GM12878 (cell line): ENCODE results near the gene RNF149. TPM values are rescaled to one million over a fixed set of nuclear protein-coding genes. Genes with fewer than 3 reads are reported as not detected.

Experiments
- ATAC-seq: fragments of 200-7000 bp; cut with Tn5 transposase; 3 replicates; pipeline ENCODE4 v1.9.1; 2020; ENCODE audit warnings: mild to moderate bottlenecking, moderate library complexity
- BruUV-seq: library from RNA; stranded (reverse); fragments of 400-500 nt; replicated peaks from 2 replicates; lab custom pipeline; 2021; lab: Mats Ljungman, UMichigan
- CTCF ChIA-PET: fragments of 300-600 bp; sonication (Branson Sonifier 250); formaldehyde crosslinking; extraction: SDS; loops from one replicate; lab custom pipeline; 2021; ENCODE audit warnings: inconsistent platforms; lab: Yijun Ruan, JAX
- POLR2A ChIA-PET: fragments of 350-600 bp; formaldehyde crosslinking; extraction: SDS; loops from one replicate; lab custom pipeline; 2021; ENCODE audit warnings: inconsistent platforms; lab: Charles Lee
- RAD21 ChIA-PET: fragments of 300-600 bp; sonication (Branson Sonifier 250); formaldehyde crosslinking; loops from one replicate; lab custom pipeline; 2023; ENCODE audit warnings: antibody characterized with exemption; ENCODE audit not compliant: unreplicated experiment; lab: Charles Lee
- SMC1A ChIA-PET: fragments of 300-600 bp; sonication (Branson Sonifier 250); formaldehyde crosslinking; loops from one replicate; lab custom pipeline; 2023; ENCODE audit not compliant: unreplicated experiment, uncharacterized antibody; lab: Charles Lee
- DNase-seq: peaks from one replicate; pipeline ENCODE4 v3.0.0-alpha.2; 2011; ENCODE audit warnings: low read depth, low spot score
- FAIRE-seq: peaks from 3 replicates; lab custom pipeline; 2011; peaks lifted over from hg19 to GRCh38; lab: Jason Lieb, UNC
- H2AFZ ChIP-seq: 2 replicates; pipeline ENCODE4 v1.6.0; 2011; ENCODE audit warnings: low read depth, low read length, control low read depth; ENCODE audit not compliant: control insufficient read depth
- H3K27ac ChIP-seq: 2 replicates; pipeline ENCODE4 v1.5.1; 2011; ENCODE audit warnings: control low read depth; ENCODE audit not compliant: control insufficient read depth, insufficient read depth
- H3K27me3 ChIP-seq, 2 experiments: replicated peaks in 1 of 2; 2 replicates each; pipeline versions ENCODE4 v1.6.0 to v1.6.1; 2011; ENCODE audit warnings: low read length in 1 of 2; ENCODE audit not compliant: control insufficient read depth in 2 of 2, insufficient read depth in 2 of 2
- H3K36me3 ChIP-seq, 2 experiments: 2 replicates each; pipeline ENCODE4 v1.5.1; 2011; ENCODE audit warnings: low read length in 1 of 2; ENCODE audit not compliant: control insufficient read depth in 2 of 2, insufficient read depth in 2 of 2
- H3K4me1 ChIP-seq: 2 replicates; pipeline ENCODE4 v1.6.1; 2011; ENCODE audit warnings: mild to moderate bottlenecking, low read length, moderate library complexity, mixed read lengths; ENCODE audit not compliant: control insufficient read depth, insufficient read depth
- H3K4me2 ChIP-seq: 2 replicates; pipeline ENCODE4 v1.6.0; 2011; ENCODE audit warnings: control low read depth; ENCODE audit not compliant: control insufficient read depth, insufficient read depth
- H3K4me3 ChIP-seq: fragments of 200-600 bp; sonication (generic); 2 replicates; pipeline ENCODE4 v1.5.1; 2016
- H3K79me2 ChIP-seq: 2 replicates; pipeline ENCODE4 v1.6.0; 2011; ENCODE audit warnings: low read length; ENCODE audit not compliant: control insufficient read depth, insufficient read depth
- H3K9ac ChIP-seq: 2 replicates; pipeline ENCODE4 v1.8.0; 2011; ENCODE audit warnings: low read length, control low read depth, mixed read lengths; ENCODE audit not compliant: control insufficient read depth, insufficient read depth
- H3K9me3 ChIP-seq: replicated peaks from 3 replicates; pipeline ENCODE4 v1.5.1; 2011; ENCODE audit warnings: mild to moderate bottlenecking, low read length; ENCODE audit not compliant: control insufficient read depth, insufficient read depth
- H4K20me1 ChIP-seq: 2 replicates; pipeline ENCODE4 v1.6.0; 2011; ENCODE audit not compliant: control insufficient read depth, insufficient read depth
- BHLHE40 ChIP-seq, 2 experiments: fragments of 450-650 bp in 1 of 2; IDR thresholded peaks; 2 replicates each; pipeline ENCODE4 v1.6.1; 2011 to 2017; ENCODE audit warnings: low read depth in 2 of 2, borderline replicate concordance in 1 of 2, improper control_type of control experiment in 1 of 2, low read length in 1 of 2, mild to moderate bottlenecking in 1 of 2
- DPF2 ChIP-seq: fragments of 450-650 bp; IDR thresholded peaks from 2 replicates; pipeline ENCODE4 v1.6.1; 2017; ENCODE audit warnings: mild to moderate bottlenecking
- ETV6 ChIP-seq, 2 experiments: fragments of 450-650 bp in 1 of 2; IDR thresholded peaks in 1 of 2; conservative IDR thresholded peaks in 1 of 2; 2 replicates each; pipeline ENCODE4 v1.6.1; 2014; ENCODE audit warnings: antibody characterized with exemption in 1 of 2, borderline replicate concordance in 1 of 2, low read depth in 1 of 2, mild to moderate bottlenecking in 1 of 2, moderate library complexity in 1 of 2
- KAT2A ChIP-seq: conservative IDR thresholded peaks from 2 replicates; pipeline ENCODE4 v1.6.1; 2011; ENCODE audit warnings: low read depth, low read length; ENCODE audit not compliant: control insufficient read depth
- LARP7 ChIP-seq: fragments of 450-650 bp; IDR thresholded peaks from 2 replicates; pipeline ENCODE4 v1.6.1; 2017; ENCODE audit warnings: mild to moderate bottlenecking
- MEF2A ChIP-seq: IDR thresholded peaks from 2 replicates; pipeline ENCODE4 v1.6.1; 2011; ENCODE audit warnings: low read depth, mild to moderate bottlenecking, low read length, moderate library complexity; ENCODE audit not compliant: insufficient read depth
- NR2C1 ChIP-seq: fragments of 450-650 bp; IDR thresholded peaks from 2 replicates; pipeline ENCODE4 v1.6.1; 2017; ENCODE audit warnings: antibody characterized with exemption, mild to moderate bottlenecking, moderate library complexity
- POLR2A ChIP-seq: IDR thresholded peaks from 2 replicates; pipeline ENCODE4 v1.6.1; 2011; ENCODE audit warnings: low read depth, mild to moderate bottlenecking, low read length
- SMC3 ChIP-seq: IDR thresholded peaks from 2 replicates; pipeline ENCODE4 v1.6.1; 2011; ENCODE audit warnings: low read length, improper control_type of control experiment, borderline replicate concordance
- WGBS: methylation state at CpG from one replicate; pipeline ENCODE4 v1.1.6; 2016; ENCODE audit warnings: low lambda C conversion rate; ENCODE audit not compliant: insufficient replicate concordance, insufficient coverage; ENCODE audit errors: missing lambda C conversion rate; 5-methylcytosine and 5-hydroxymethylcytosine counted together
- in situ Hi-C: fragments of 300-500 bp; cut with MboI; formaldehyde crosslinking; loops from 9 replicates; pipeline ENCODE4 v1.14.3; 2018; ENCODE audit warnings: mixed read lengths
- intact Hi-C: fragments of 100-400 bp; cut with micrococcal nuclease; formaldehyde crosslinking; loops from one replicate; pipeline ENCODE4 v1.14.2; 2022; ENCODE audit not compliant: unreplicated experiment
- microRNA-seq: library from miRNA; unstranded; fragments of <30 nt; microRNA quantifications from one replicate; pipeline ENCODE4, GENCODE V29; 2018
- polyA plus RNA-seq, 11 experiments: library from polyadenylated mRNA; depleted of rRNA in 4 of 11; unstranded in 6 of 11; stranded (reverse) in 5 of 11; fragments of >200 nt; fragmentation: Nextera tagmentation in 4 of 11; fragmentation: Illumina TruSeq in 1 of 11; extraction: Ambion mirVana in 4 of 11; extraction: Trizol in 1 of 11; gene quantifications; 1 replicate in 1 of 11; 2 replicates in 10 of 11; pipeline versions ENCODE4 v1.2.1 to v1.2.3, GENCODE V29; 2011 to 2016; ENCODE audit warnings: inconsistent platforms in 2 of 11, missing spikeins in 2 of 11, low read depth in 1 of 11
- small RNA-seq: library from RNA; depleted of rRNA; stranded (forward); fragments of <200 nt; gene quantifications from one replicate; pipeline ENCODE3, GENCODE V24; 2014
- total RNA-seq, 4 experiments: library from RNA; depleted of rRNA in 3 of 4; stranded (reverse); fragments of >200 nt in 3 of 4; fragmentation: Illumina TruSeq in 1 of 4; extraction: Trizol in 1 of 4; gene quantifications; 2 replicates each; pipeline versions ENCODE4 v1.2.1 to v1.2.3, GENCODE V29; 2013 to 2021
- TF ChIP-seq, protein P1 (sequence below): fragments of 450-650 bp; formaldehyde crosslinking; IDR thresholded peaks from 2 replicates; pipeline ENCODE4 v1.4.0; 2022; ENCODE audit warnings: mild to moderate bottlenecking, moderate library complexity

Gene RNF149
- total and polyA plus RNA-seq, 10 of the 15 experiments (the other 5 are each of a cell fraction or from before 2014, with no cell fraction given): 5.2 to 38.4 (median 16.3) TPM

- WGBS: 2% methylated on average over 2 of the region's 2 CpGs
- no peak for FAIRE-seq
- Histone ChIP-seq H3K27me3 (no peaks in the 10 kb centered on the region), H4K20me1 (no peaks in the 10 kb centered on the region), H3K36me3 (no peaks in the 10 kb centered on the region), H3K79me2 (no peaks in the 10 kb centered on the region), H3K9me3 (no peaks in the 10 kb centered on the region; the same call in 2 of the 3 replicates), H3K4me2 (no peak overlapping the region), H3K9ac (no peak overlapping the region), H3K4me3 (no peak overlapping the region), H3K27ac (no peak overlapping the region), H2AFZ (no peak overlapping the region), H3K4me1 (no peaks in the 10 kb centered on the region)
- in situ Hi-C loops (no loop called here), intact Hi-C loops (no loop called here)
- no peak for ATAC-seq
- ChIA-PET POLR2A (interaction anchor here (0.9 kb wide), 1 partner anchor 23 kb away, joined by 3 read pairs; no protein-coding TSS in a partner anchor), SMC1A (no interaction called here), CTCF (interaction anchor here (0.7 to 1.1 kb wide), 2 partner anchors 10 kb away, joined by 3 read pairs; no protein-coding TSS in a partner anchor), RAD21 (no interaction called here)
- no peak for DNase-seq
- no TSS peak for BruUV-seq
- no peak for TF ChIP-seq NR2C1
- TF ChIP-seq POLR2A: no peak
- TF ChIP-seq, protein P1, sequence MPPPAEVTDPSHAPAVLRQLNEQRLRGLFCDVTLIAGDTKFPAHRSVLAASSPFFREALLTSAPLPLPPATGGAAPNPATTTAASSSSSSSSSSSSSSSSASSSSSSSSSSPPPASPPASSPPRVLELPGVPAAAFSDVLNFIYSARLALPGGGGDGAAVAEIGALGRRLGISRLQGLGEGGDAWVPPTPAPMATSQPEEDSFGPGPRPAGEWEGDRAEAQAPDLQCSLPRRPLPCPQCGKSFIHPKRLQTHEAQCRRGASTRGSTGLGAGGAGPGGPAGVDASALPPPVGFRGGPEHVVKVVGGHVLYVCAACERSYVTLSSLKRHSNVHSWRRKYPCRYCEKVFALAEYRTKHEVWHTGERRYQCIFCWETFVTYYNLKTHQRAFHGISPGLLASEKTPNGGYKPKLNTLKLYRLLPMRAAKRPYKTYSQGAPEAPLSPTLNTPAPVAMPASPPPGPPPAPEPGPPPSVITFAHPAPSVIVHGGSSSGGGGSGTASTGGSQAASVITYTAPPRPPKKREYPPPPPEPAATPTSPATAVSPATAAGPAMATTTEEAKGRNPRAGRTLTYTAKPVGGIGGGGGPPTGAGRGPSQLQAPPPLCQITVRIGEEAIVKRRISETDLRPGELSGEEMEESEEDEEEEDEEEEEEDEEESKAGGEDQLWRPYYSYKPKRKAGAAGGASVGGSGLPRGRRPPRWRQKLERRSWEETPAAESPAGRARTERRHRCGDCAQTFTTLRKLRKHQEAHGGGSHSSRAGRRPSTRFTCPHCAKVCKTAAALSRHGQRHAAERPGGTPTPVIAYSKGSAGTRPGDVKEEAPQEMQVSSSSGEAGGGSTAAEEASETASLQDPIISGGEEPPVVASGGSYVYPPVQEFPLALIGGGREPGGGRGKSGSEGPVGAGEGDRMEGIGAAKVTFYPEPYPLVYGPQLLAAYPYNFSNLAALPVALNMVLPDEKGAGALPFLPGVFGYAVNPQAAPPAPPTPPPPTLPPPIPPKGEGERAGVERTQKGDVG (CRISPR knock-in tag): no peak
- no peak for TF ChIP-seq BHLHE40 (IDR thresholded peaks at IDR 0.05; ENCODE audit: borderline replicate concordance in 1 of 2, low read depth in 2 of 2, low read length in 1 of 2)
- no peak for TF ChIP-seq DPF2
- no peak for TF ChIP-seq ETV6 (conservative IDR thresholded peaks at IDR 0.05 in 1 of 2, IDR thresholded peaks at IDR 0.05 in 1 of 2; ENCODE audit: borderline replicate concordance in 1 of 2, low read depth in 1 of 2)
- TF ChIP-seq LARP7: no peak
- no peak for TF ChIP-seq MEF2A
- no peak for TF ChIP-seq SMC3
- TF ChIP-seq KAT2A: no peak
Observed at GRCh38 chr2:101230541-101231001, 77.9 kb downstream of the RNF149 start.

Small RNAs within 50 kb of the gene (microRNA-seq; reads per million reads assigned to microRNA genes)
- 0.56 reads per million for gene MIR5696

Small RNAs within 50 kb of the gene (small RNA-seq; reads per million reads assigned to genes)
- gene MIR5696 (0.20 reads per million), gene SNORD89 (16.1 reads per million, percentile 97 among the genes with 10 or more reads in this experiment)

Other genes starting within 250 kb of the RNF149 start
- gene TBC1D8, start 157.3 kb downstream of the RNF149 start, total RNA-seq (2014; rRNA removed): 4.8 and 5.6 TPM in 2 replicates
- gene TBC1D8, start 157.3 kb downstream of the RNF149 start, total RNA-seq (2014; rRNA removed; fragmentation: Illumina TruSeq; extraction: Trizol): 3.9 and 4.9 TPM in 2 replicates
- gene TBC1D8, start 157.3 kb downstream of the RNF149 start, total RNA-seq (2021): 4.4 and 4.9 TPM in 2 replicates
- gene TBC1D8, start 157.3 kb downstream of the RNF149 start, polyA plus RNA-seq (2011; rRNA removed): 1.2 TPM in 2 replicates
- 4.0 and 4.8 TPM in 2 replicates for gene TBC1D8, start 157.3 kb downstream of the RNF149 start, polyA plus RNA-seq (2014; fragmentation: Illumina TruSeq; extraction: Trizol)
- 1 to 10 TPM in 1 of 2 experiments, under 1 TPM in 1; 0.80 to 1.5 TPM for gene TBC1D8, start 157.3 kb downstream of the RNF149 start, polyA plus RNA-seq (2014; fragmentation: Nextera tagmentation; extraction: Ambion mirVana)
- gene TBC1D8, start 157.3 kb downstream of the RNF149 start, polyA plus RNA-seq (2014; rRNA removed): 4.8 and 5.5 TPM in 2 replicates
- gene TBC1D8, start 157.3 kb downstream of the RNF149 start, polyA plus RNA-seq (2016; fragmentation: Nextera tagmentation; extraction: Ambion mirVana): 1 to 10 TPM; 4.0 to 4.7 TPM
- 54.2 and 59.0 TPM in 2 replicates for gene CNOT11, start 55.8 kb downstream of the RNF149 start, total RNA-seq (2014; rRNA removed)
- gene CNOT11, start 55.8 kb downstream of the RNF149 start, total RNA-seq (2014; rRNA removed; fragmentation: Illumina TruSeq; extraction: Trizol): 52.5 and 57.8 TPM in 2 replicates
- gene CNOT11, start 55.8 kb downstream of the RNF149 start, total RNA-seq (2021): 44.1 and 45.9 TPM in 2 replicates
- 85.8 and 111 TPM in 2 replicates for gene CNOT11, start 55.8 kb downstream of the RNF149 start, polyA plus RNA-seq (2011; rRNA removed)
- 97.2 and 135 TPM in 2 replicates for gene CNOT11, start 55.8 kb downstream of the RNF149 start, polyA plus RNA-seq (2014; fragmentation: Illumina TruSeq; extraction: Trizol)
- 10 to 100 TPM; 10.8 to 15.7 TPM for gene CNOT11, start 55.8 kb downstream of the RNF149 start, polyA plus RNA-seq (2014; fragmentation: Nextera tagmentation; extraction: Ambion mirVana)
- gene CNOT11, start 55.8 kb downstream of the RNF149 start, polyA plus RNA-seq (2014; rRNA removed): 39.2 and 44.1 TPM in 2 replicates
- 10 to 100 TPM; 47.4 to 53.5 TPM for gene CNOT11, start 55.8 kb downstream of the RNF149 start, polyA plus RNA-seq (2016; fragmentation: Nextera tagmentation; extraction: Ambion mirVana)
- gene CREG2, start 78.8 kb upstream of the RNF149 start, total RNA-seq (2014; rRNA removed): not detected in 2 replicates
- gene CREG2, start 78.8 kb upstream of the RNF149 start, total RNA-seq (2014; rRNA removed; fragmentation: Illumina TruSeq; extraction: Trizol): not detected in 2 replicates
- gene CREG2, start 78.8 kb upstream of the RNF149 start, total RNA-seq (2021): not detected in 2 replicates
- gene CREG2, start 78.8 kb upstream of the RNF149 start, polyA plus RNA-seq (2011; rRNA removed): not detected in 2 replicates
- not detected in 2 replicates for gene CREG2, start 78.8 kb upstream of the RNF149 start, polyA plus RNA-seq (2014; fragmentation: Illumina TruSeq; extraction: Trizol)
- not detected for gene CREG2, start 78.8 kb upstream of the RNF149 start, polyA plus RNA-seq (2014; fragmentation: Nextera tagmentation; extraction: Ambion mirVana)
- gene CREG2, start 78.8 kb upstream of the RNF149 start, polyA plus RNA-seq (2014; rRNA removed): not detected in 2 replicates
- gene CREG2, start 78.8 kb upstream of the RNF149 start, polyA plus RNA-seq (2016; fragmentation: Nextera tagmentation; extraction: Ambion mirVana): not detected
- not detected in 2 replicates for gene RFX8, start 166.4 kb upstream of the RNF149 start, total RNA-seq (2014; rRNA removed)
- not detected in 2 replicates for gene RFX8, start 166.4 kb upstream of the RNF149 start, total RNA-seq (2014; rRNA removed; fragmentation: Illumina TruSeq; extraction: Trizol)
- not detected in 2 replicates for gene RFX8, start 166.4 kb upstream of the RNF149 start, total RNA-seq (2021)
- gene RFX8, start 166.4 kb upstream of the RNF149 start, polyA plus RNA-seq (2011; rRNA removed): 0.19 and 0.62 TPM in 2 replicates
- gene RFX8, start 166.4 kb upstream of the RNF149 start, polyA plus RNA-seq (2014; fragmentation: Illumina TruSeq; extraction: Trizol): not detected in 2 replicates
- gene RFX8, start 166.4 kb upstream of the RNF149 start, polyA plus RNA-seq (2014; fragmentation: Nextera tagmentation; extraction: Ambion mirVana): not detected
- not detected in 2 replicates for gene RFX8, start 166.4 kb upstream of the RNF149 start, polyA plus RNA-seq (2014; rRNA removed)
- not detected for gene RFX8, start 166.4 kb upstream of the RNF149 start, polyA plus RNA-seq (2016; fragmentation: Nextera tagmentation; extraction: Ambion mirVana)